Gastroesophageal sphincter (tissue), 4 donors: ENCODE results near the gene PRG2. TPM values are rescaled to one million over a fixed set of nuclear protein-coding genes. Genes with fewer than 3 reads are reported as not detected.

Experiments
- ATAC-seq: fragments of 150-250 bp; one replicate; pipeline ENCODE4 v1.9.1; 2016; ENCODE audit warnings: mild to moderate bottlenecking, moderate library complexity
- H3K27ac ChIP-seq, 4 donors: fragments of 200-600 bp; sonication (generic) in 3 of 4; 1 replicate in 3 of 4; 2 replicates in 1 of 4; pipeline ENCODE4 v1.5.1; 2016 to 2019
- H3K27me3 ChIP-seq: fragments of 200-600 bp; sonication (generic); one replicate; pipeline ENCODE4 v1.5.1; 2019
- H3K36me3 ChIP-seq, 2 donors: fragments of 200-600 bp; sonication (generic); one replicate each; pipeline ENCODE4 v1.5.1; 2019; ENCODE audit warnings: control low read depth in 1 of 2
- H3K4me1 ChIP-seq, 3 donors: fragments of 200-600 bp; sonication (generic); 1 replicate in 2 of 3; 2 replicates in 1 of 3; pipeline ENCODE4 v1.5.1; 2016 to 2019; ENCODE audit warnings: control low read depth in 2 of 3
- H3K4me3 ChIP-seq, 2 donors: fragments of 200-600 bp; sonication (generic); one replicate each; pipeline ENCODE4 v1.5.1; 2019; ENCODE audit warnings: mild to moderate bottlenecking in 1 of 2, moderate library complexity in 1 of 2
- H3K9me3 ChIP-seq, 3 donors: fragments of 200-600 bp; sonication (generic); one replicate each; pipeline ENCODE4 v1.5.1; 2017 to 2019; ENCODE audit warnings: control low read depth in 2 of 3
- EP300 ChIP-seq: sonication (generic); formaldehyde crosslinking; IDR thresholded peaks from one replicate; pipeline ENCODE4 v1.6.1; 2017; ENCODE audit warnings: antibody characterized with exemption, mild to moderate bottlenecking
- POLR2A ChIP-seq, 2 donors: fragments of 450-650 bp; IDR thresholded peaks; one replicate each; pipeline ENCODE4 v1.6.1; 2017; ENCODE audit warnings: antibody characterized with exemption in 2 of 2, mild to moderate bottlenecking in 2 of 2, moderate library complexity in 1 of 2
- POLR2AphosphoS5 ChIP-seq: sonication (generic); formaldehyde crosslinking; IDR thresholded peaks from one replicate; pipeline ENCODE4 v1.6.1; 2017; ENCODE audit warnings: antibody characterized with exemption
- whole genome bisulfite sequencing, 2 donors: methylation state at CpG; one replicate each; pipeline ENCODE4 v1.1.5; 2018; ENCODE audit warnings: low coverage in 1 of 2; 5-methylcytosine and 5-hydroxymethylcytosine counted together
- total RNA-seq, 4 donors: library from RNA; depleted of rRNA; stranded (reverse); fragments of >200 nt; gene quantifications; one replicate each; pipeline ENCODE4 v1.1.0, GENCODE V29; 2016
- TF ChIP-seq, protein P1 (sequence below), 4 experiments: fragments of 200-600 bp in 2 of 4; fragments of 450-650 bp in 2 of 4; sonication (generic) in 1 of 4; IDR thresholded peaks; one replicate each; pipeline ENCODE4 v1.5.1; 2017 to 2019; ENCODE audit warnings: antibody characterized with exemption in 4 of 4, mild to moderate bottlenecking in 2 of 4, moderate library complexity in 2 of 4

PRG2 gene, protein sequence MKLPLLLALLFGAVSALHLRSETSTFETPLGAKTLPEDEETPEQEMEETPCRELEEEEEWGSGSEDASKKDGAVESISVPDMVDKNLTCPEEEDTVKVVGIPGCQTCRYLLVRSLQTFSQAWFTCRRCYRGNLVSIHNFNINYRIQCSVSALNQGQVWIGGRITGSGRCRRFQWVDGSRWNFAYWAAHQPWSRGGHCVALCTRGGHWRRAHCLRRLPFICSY
- not detected for total RNA-seq

- no peak for TF ChIP-seq POLR2AphosphoS5
- TF ChIP-seq, protein P1, sequence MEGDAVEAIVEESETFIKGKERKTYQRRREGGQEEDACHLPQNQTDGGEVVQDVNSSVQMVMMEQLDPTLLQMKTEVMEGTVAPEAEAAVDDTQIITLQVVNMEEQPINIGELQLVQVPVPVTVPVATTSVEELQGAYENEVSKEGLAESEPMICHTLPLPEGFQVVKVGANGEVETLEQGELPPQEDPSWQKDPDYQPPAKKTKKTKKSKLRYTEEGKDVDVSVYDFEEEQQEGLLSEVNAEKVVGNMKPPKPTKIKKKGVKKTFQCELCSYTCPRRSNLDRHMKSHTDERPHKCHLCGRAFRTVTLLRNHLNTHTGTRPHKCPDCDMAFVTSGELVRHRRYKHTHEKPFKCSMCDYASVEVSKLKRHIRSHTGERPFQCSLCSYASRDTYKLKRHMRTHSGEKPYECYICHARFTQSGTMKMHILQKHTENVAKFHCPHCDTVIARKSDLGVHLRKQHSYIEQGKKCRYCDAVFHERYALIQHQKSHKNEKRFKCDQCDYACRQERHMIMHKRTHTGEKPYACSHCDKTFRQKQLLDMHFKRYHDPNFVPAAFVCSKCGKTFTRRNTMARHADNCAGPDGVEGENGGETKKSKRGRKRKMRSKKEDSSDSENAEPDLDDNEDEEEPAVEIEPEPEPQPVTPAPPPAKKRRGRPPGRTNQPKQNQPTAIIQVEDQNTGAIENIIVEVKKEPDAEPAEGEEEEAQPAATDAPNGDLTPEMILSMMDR (IDR thresholded peaks at IDR 0.05): no peak
- no peak for TF ChIP-seq POLR2A (IDR thresholded peaks at IDR 0.05)
- H3K36me3 ChIP-seq: no peaks in the 10 kb centered on the region
- no peak within 1 kb of the TSS for H3K4me3 ChIP-seq
- no peaks in the 10 kb centered on the region for H3K4me1 ChIP-seq
- H3K27ac ChIP-seq: no peak within 1 kb of the TSS
- no peak for ATAC-seq
- H3K27me3 ChIP-seq: peaks cover 19% of the 10 kb centered on the region
- 52 to 67% methylated on average over 1 to 2 of the region's 2 CpGs for WGBS, 2 donors
- no peaks in the 10 kb centered on the region for H3K9me3 ChIP-seq
Observed at GRCh38 chr11:57390535-57390934, at the start of gene PRG2. TSS of gene PRG2 (minus strand) at chr11:57390650. CDS start at chr11:57389944, 706 bp downstream.

- no peak overlapping the region for H3K4me3 ChIP-seq
- no peak for ATAC-seq
- TF ChIP-seq, protein P1 (IDR thresholded peaks at IDR 0.05): no peak
- TF ChIP-seq POLR2A (IDR thresholded peaks at IDR 0.05) (no peak), EP300 (no peak), POLR2AphosphoS5 (no peak)
- no peaks in the 10 kb centered on the region for H3K9me3 ChIP-seq
- WGBS, 2 donors: 67% methylated on average over 4 of the region's 6 CpGs; no CpG with 5 or more reads in 1 of the 2 donors
- H3K27me3 ChIP-seq: no peaks in the 10 kb centered on the region
- H3K36me3 ChIP-seq: no peaks in the 10 kb centered on the region
- no peak overlapping the region for H3K27ac ChIP-seq
- peaks cover 5 to 9% (median 7%) of the 10 kb centered on the region in 3 donors for H3K4me1 ChIP-seq
Observed at GRCh38 chr11:57439786-57440185, 49.3 kb upstream of the PRG2 start.

DNA sequence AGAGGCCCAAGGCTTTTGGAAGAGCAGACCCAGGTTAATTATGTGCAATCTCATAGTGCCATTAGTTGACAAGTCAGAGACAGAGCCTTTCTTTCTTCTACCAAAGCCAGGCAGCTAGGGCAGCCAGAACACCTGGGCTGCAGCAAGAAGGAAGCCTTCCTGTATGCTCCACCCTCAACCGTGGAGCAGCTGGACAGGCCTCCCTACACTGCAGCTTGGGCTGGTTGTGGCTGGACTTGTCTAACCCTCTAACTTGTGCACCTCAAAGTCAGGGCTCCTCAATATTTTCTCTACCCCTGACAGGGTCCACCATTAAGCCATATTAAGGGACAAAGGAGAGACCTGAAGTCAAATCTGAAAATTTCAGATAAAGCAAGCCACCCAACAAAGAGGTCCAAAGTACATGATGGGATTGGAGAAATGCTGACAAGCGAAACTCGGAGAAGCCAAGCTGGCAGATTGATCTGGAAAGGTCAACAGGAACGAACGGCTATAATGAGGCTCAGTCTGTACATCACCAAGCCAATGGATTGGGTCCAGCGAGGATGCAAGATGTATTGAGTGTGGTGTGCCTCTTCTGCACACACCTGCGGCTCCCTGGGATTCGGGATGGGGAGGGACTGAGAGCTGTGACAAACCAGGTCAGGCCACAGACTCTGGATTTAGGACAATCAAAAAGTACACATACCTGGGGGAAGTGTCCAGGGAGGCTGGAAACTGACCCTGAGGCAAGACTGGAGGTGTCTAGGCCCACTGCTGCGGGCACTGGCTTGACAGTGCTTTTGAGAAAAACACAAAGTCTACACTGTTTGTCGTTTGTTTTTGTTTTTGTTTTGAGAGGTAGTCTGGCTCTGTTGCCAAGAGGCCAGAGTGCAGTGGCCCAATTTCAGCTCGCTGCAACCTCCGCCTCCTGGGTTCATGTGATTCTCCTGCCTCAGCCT, 48.2 kb upstream of the PRG2 start:
- TF ChIP-seq POLR2AphosphoS5 (no peak), EP300 (no peak), POLR2A (IDR thresholded peaks at IDR 0.05) (no peak)
- TF ChIP-seq, protein P1 (IDR thresholded peaks at IDR 0.05): no peak
- ATAC-seq: no peak

DNA sequence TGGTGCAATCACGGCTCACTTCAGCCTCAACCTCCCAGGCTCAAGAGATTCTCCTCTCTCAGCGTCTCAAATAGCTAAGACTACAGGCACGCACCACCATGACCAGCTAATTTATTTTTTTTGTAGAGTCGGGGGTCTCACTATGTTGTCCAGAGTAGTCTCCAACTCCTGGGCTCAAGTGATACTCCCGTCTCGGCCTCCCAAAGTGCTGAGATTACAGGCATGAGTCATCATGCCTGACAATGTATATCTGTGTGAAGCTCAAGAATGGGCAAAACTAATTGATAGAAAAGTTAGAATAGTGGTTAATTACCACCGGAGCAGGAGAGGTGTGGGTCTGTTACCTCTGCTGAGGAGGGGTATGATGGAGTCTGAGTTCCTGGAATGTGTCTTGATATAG, 45.6 kb upstream of the PRG2 start:
- 86 to 90% methylated on average over 4 to 5 of the region's 7 CpGs for WGBS, 2 donors

More for the DNA sequence above, 48.2 kb upstream of the PRG2 start:
- Histone ChIP-seq H3K4me1 (peaks cover 6 to 20% (median 8%) of the 10 kb centered on the region in 3 donors), H3K36me3 (no peaks in the 10 kb centered on the region), H3K27ac (no peak overlapping the region), H3K27me3 (no peaks in the 10 kb centered on the region), H3K4me3 (no peak overlapping the region), H3K9me3 (no peaks in the 10 kb centered on the region)
- WGBS, 2 donors: 87 to 90% methylated on average over 11 to 12 of the region's 12 CpGs

More for the DNA sequence above, 45.6 kb upstream of the PRG2 start:
- H3K36me3 ChIP-seq: no peaks in the 10 kb centered on the region
- H3K4me1 ChIP-seq: peaks cover 6 to 32% (median 8%) of the 10 kb centered on the region in 3 donors
- TF ChIP-seq EP300: no peak
- TF ChIP-seq, protein P1 (IDR thresholded peaks at IDR 0.05): no peak
- no peak for TF ChIP-seq POLR2AphosphoS5
- no peak for TF ChIP-seq POLR2A (IDR thresholded peaks at IDR 0.05)
- H3K9me3 ChIP-seq: no peaks in the 10 kb centered on the region
- no peak overlapping the region for H3K4me3 ChIP-seq
- H3K27ac ChIP-seq: no peak overlapping the region
- ATAC-seq: no peak
- H3K27me3 ChIP-seq: no peaks in the 10 kb centered on the region
